ENCODE data around the gene KIAA1328.

Gene KIAA1328

DNA sequence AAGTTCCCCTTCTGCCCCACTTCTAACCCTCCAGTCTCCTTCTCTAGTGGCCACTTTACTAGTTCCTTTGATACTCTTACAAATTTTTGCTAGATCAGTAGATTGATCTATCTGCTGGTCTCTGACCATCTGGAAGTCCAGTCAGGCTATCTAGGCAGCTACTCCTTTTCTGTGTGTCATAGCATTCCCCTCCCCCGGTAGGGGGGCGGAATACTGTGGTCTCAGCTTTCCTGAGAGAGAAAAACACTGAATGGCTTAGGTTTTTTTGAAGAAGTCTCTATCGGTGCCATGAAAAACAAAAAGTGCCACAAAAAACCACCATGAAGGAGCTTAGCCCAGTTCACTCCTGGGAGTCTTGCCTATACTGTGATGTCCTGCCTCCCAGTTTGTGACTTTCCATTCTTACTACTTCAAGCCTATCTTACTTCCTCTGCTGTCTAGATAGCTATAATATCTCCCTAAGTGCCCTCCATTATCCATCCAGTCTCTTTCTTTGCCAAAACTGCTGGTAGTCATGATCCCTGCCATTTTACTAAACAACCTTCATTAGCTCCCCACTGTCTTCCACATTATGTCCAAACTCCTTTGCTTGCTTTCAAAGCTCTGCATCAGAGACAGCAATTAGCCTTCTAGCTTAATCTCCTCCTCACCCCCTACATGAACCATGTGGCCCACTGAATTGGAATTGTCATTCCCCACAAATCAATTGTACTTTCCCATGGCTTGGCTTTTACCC is 30.0 kb upstream of the KIAA1328 start:
- no peak for DNase-seq (ENCODE audit: low read depth)
- H3K4me3 ChIP-seq (ENCODE audit: low read length): no peak overlapping the region
- TF ChIP-seq CTCF (conservative IDR thresholded peaks at IDR 0.05; ENCODE audit: low read length): no peak

GRCh38 chr18:36805105-36805504 is 23.8 kb upstream of the KIAA1328 start:
- no peak overlapping the region for H3K4me3 ChIP-seq (ENCODE audit: low read length)
- DNase-seq (ENCODE audit: low read depth): no peak
- no peak for TF ChIP-seq CTCF (conservative IDR thresholded peaks at IDR 0.05; ENCODE audit: low read length)

DNA sequence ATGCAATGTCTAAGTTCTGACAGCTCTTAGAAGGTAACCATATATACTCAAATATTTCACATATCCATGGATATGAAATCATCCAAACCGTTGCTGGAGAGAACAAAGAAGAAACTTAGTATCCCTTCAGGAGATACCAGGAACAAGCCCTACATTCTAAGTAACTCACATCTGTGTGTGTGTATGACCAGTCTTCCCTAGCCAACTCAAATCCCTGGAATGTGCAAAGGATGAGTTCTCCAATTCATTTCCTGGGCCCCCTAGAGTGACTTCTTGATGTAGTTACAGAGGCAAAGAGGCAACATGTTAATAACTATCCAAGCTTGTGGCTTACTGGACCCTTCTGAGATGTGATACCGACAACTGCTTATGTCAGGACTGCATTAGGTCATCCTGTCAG is 20.2 kb upstream of the KIAA1328 start:
- TF ChIP-seq CTCF (conservative IDR thresholded peaks at IDR 0.05; ENCODE audit: low read length): 0 out of 2 replicates have a peak, but pooled peaks have one; percentile 15
- H3K4me3 ChIP-seq (ENCODE audit: low read length): no peak overlapping the region
- DNase-seq (ENCODE audit: low read depth): peak; percentile 87

- peak; percentile 87 for TF ChIP-seq CTCF (conservative IDR thresholded peaks at IDR 0.05; ENCODE audit: low read length)
- DNase-seq (ENCODE audit: low read depth): peak; percentile 80
- H3K4me3 ChIP-seq (ENCODE audit: low read length): no peak overlapping the region
Measured at GRCh38 chr18:36809590-36810381, 19.1 kb upstream of the KIAA1328 start.

GRCh38 chr18:36811430-36811829 is 17.5 kb upstream of the KIAA1328 start:
- no peak overlapping the region for H3K4me3 ChIP-seq (ENCODE audit: low read length)
- TF ChIP-seq CTCF (conservative IDR thresholded peaks at IDR 0.05; ENCODE audit: low read length): 0 out of 2 replicates have a peak, but pooled peaks have one; percentile 10
- DNase-seq (ENCODE audit: low read depth): peak; percentile 90

GRCh38 chr18:36811955-36812354 is 17.0 kb upstream of the KIAA1328 start:
- H3K4me3 ChIP-seq (ENCODE audit: low read length): no peak overlapping the region
- peak; percentile 74 for DNase-seq (ENCODE audit: low read depth)
- TF ChIP-seq CTCF (conservative IDR thresholded peaks at IDR 0.05; ENCODE audit: low read length): no peak

All from AG10803 (cell line).